Kidney (tissue), 14 donors: ENCODE measurements around the gene ERAS. TPM values are rescaled to one million over a fixed set of nuclear protein-coding genes. Genes with fewer than 3 reads are reported as not detected.

ENCODE experiments used
- DNase-seq, 5 donors: peaks; one replicate each; pipeline ENCODE4 v3.0.0-alpha.2; 2013 to 2020
- FAIRE-seq: peaks from 2 replicates; lab custom pipeline; 2012; peaks lifted over from hg19 to GRCh38; lab: Jason Lieb, UNC
- H3K27ac ChIP-seq, 2 donors: one replicate each; pipeline ENCODE4 v1.7.0; 2013; ENCODE audit warnings: low read depth in 2 of 2, low read length in 2 of 2, inconsistent platforms in 1 of 2
- H3K27me3 ChIP-seq: one replicate; pipeline ENCODE4 v1.7.1; 2013; ENCODE audit warnings: low read length, inconsistent platforms; ENCODE audit not compliant: control insufficient read depth, insufficient read depth
- H3K36me3 ChIP-seq, 3 donors: one replicate each; pipeline versions ENCODE4 v1.7.0 to v1.7.1; 2013; ENCODE audit warnings: low read length in 3 of 3, control low read depth in 1 of 3, inconsistent platforms in 1 of 3; ENCODE audit not compliant: insufficient read depth in 3 of 3, control insufficient read depth in 2 of 3
- H3K4me1 ChIP-seq, 3 donors: one replicate each; pipeline versions ENCODE4 v1.7.0 to v1.7.1; 2013; ENCODE audit warnings: low read length in 3 of 3, inconsistent platforms in 1 of 3, low read depth in 1 of 3; ENCODE audit not compliant: control insufficient read depth in 2 of 3, insufficient read depth in 2 of 3
- H3K4me3 ChIP-seq, 3 donors: one replicate each; pipeline versions ENCODE4 v1.7.0 to v1.8.1; 2013; ENCODE audit warnings: low read length in 3 of 3, control low read depth in 1 of 3, inconsistent platforms in 1 of 3
- H3K9ac ChIP-seq, 3 donors: one replicate each; pipeline versions ENCODE4 v1.7.0 to v1.7.1; 2013; ENCODE audit warnings: low read length in 3 of 3, control low read depth in 1 of 3, inconsistent platforms in 1 of 3
- H3K9me3 ChIP-seq, 3 donors: one replicate each; pipeline versions ENCODE4 v1.7.0 to v1.7.1; 2013; ENCODE audit warnings: low read length in 3 of 3, control low read depth in 1 of 3, inconsistent platforms in 1 of 3; ENCODE audit not compliant: control insufficient read depth in 2 of 3, insufficient read depth in 1 of 3
- intact Hi-C: fragments of 100-400 bp; cut with DNase I; formaldehyde crosslinking; loops from one replicate; pipeline ENCODE4 v1.11.1; 2022
- polyA plus RNA-seq: library from polyadenylated mRNA; stranded (reverse); fragments of 350-450 nt; fragmentation: Illumina TruSeq; extraction: RNeasy Lipid Tissue Mini Kit (QIAGEN cat#74804); gene quantifications from one replicate; pipeline ENCODE4 v1.2.3, GENCODE V29; 2014; ENCODE audit warnings: low read depth, low replicate concordance; ENCODE audit not compliant: insufficient read depth
- total RNA-seq: library from RNA; stranded (reverse); fragmentation: NEBNext Ultra II Directional; extraction: Animal tissue kit (Norgen Biotek cat#: 25700); gene quantifications from one replicate; pipeline ENCODE4 v1.2.1, GENCODE V29; 2021
- TF ChIP-seq, protein P1 (sequence below): IDR thresholded peaks from 3 replicates; pipeline ENCODE4 v1.5.1; 2012; ENCODE audit warnings: mild to moderate bottlenecking, moderate library complexity, borderline replicate concordance; ENCODE audit not compliant: insufficient read depth; ENCODE audit errors: extremely low read depth
- donor health status: control.
- donor health status: control.
- donor health status: control.
- donor health status: control.
- donor health status: control.
- donor health status: DM: yes; HTN: yes; CAD: no.
- donor health status: Normal renal cell carcinoma (clear cell type).

ERAS gene
- total and polyA plus RNA-seq, 2 donors from 2014 or later, result 0.19 to 0.43 TPM

DNA sequence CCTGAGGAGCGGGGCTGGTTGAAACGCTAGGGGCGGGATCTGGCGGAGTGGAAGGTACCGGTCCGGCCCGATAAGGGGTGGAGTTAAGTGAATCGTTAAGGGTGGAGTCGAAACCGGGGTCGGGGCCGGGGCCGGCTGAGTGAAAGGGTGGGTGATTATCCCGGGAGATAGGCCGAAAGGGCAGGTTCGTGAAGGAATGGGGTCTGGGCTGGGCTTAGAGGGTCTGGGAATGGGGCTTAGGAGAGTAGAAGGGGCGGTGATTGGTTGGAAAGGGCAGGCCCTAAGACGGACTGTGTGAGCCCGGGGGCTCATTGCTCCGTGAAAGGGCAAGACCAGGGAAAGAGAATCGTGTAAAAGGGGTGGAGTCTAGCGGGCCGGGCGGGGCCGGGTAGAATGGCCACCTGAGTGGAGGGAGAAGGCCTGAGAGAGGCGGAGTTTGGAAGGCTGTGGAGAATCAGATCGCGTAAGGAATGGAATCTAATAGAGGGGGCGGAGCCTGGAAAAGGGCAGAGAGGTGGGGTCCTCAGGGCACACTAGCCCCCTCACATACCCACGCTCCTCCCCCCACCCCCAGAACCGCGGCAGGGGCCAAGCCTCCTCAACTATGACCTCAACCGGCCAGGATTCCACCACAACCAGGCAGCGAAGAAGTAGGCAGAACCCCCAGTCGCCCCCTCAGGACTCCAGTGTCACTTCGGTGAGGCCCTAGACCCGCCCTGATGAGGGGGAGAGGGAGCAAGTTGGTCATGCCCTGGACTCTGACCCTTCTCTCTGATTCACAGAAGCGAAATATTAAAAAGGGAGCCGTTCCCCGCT lies 24.0 kb upstream of the ERAS start:
- Histone ChIP-seq H3K4me1 (peaks cover 0 to 5% (median 2%) of the 10 kb centered on the region in 3 donors), H3K36me3 (peaks cover 0 to 4% (median 0%) of the 10 kb centered on the region in 3 donors), H3K4me3 (peak overlapping the region; percentile 64 to 73 (median 68)), H3K9me3 (no peaks in the 10 kb centered on the region), H3K27me3 (no peaks in the 10 kb centered on the region), H3K27ac (peak overlapping the region; percentile 95 to 96), H3K9ac (peak overlapping the region; percentile 65 to 95 (median 71))
- peak; percentile 88 to 94 (median 92) for DNase-seq
- FAIRE-seq, result no peak
- TF ChIP-seq, protein P1, sequence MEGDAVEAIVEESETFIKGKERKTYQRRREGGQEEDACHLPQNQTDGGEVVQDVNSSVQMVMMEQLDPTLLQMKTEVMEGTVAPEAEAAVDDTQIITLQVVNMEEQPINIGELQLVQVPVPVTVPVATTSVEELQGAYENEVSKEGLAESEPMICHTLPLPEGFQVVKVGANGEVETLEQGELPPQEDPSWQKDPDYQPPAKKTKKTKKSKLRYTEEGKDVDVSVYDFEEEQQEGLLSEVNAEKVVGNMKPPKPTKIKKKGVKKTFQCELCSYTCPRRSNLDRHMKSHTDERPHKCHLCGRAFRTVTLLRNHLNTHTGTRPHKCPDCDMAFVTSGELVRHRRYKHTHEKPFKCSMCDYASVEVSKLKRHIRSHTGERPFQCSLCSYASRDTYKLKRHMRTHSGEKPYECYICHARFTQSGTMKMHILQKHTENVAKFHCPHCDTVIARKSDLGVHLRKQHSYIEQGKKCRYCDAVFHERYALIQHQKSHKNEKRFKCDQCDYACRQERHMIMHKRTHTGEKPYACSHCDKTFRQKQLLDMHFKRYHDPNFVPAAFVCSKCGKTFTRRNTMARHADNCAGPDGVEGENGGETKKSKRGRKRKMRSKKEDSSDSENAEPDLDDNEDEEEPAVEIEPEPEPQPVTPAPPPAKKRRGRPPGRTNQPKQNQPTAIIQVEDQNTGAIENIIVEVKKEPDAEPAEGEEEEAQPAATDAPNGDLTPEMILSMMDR, result no peak
- intact Hi-C loops, result no loop called here

DNA sequence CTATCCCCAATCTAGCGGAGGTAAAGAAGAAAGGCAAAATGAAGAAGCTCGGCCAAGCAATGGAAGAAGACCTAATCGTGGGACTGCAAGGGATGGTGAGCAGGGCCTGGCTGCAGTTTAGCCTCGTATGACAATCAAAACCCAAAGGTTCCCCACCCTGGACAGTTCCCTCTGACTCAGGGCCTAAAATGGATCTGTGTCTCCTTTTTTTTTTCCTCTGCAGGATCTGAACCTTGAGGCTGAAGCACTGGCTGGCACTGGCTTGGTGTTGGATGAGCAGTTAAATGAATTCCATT lies 23.5 kb upstream of the ERAS start:
- H3K36me3 ChIP-seq, result peaks cover 0 to 4% (median 0%) of the 10 kb centered on the region in 3 donors
- no peaks in the 10 kb centered on the region for H3K9me3 ChIP-seq
- FAIRE-seq (no peak), DNase-seq (no peak)
- TF ChIP-seq, protein P1, result no peak
- H3K9ac ChIP-seq, result peak overlapping the region in 1 of 3 donors; percentile 65
- H3K27ac ChIP-seq, result peak overlapping the region; percentile 95 to 96
- H3K4me3 ChIP-seq, result peak overlapping the region in 2 of 3 donors; percentile 64 to 68
- intact Hi-C loops, result no loop called here
- no peaks in the 10 kb centered on the region for H3K27me3 ChIP-seq
- peaks cover 0 to 5% (median 2%) of the 10 kb centered on the region in 3 donors for H3K4me1 ChIP-seq

DNA sequence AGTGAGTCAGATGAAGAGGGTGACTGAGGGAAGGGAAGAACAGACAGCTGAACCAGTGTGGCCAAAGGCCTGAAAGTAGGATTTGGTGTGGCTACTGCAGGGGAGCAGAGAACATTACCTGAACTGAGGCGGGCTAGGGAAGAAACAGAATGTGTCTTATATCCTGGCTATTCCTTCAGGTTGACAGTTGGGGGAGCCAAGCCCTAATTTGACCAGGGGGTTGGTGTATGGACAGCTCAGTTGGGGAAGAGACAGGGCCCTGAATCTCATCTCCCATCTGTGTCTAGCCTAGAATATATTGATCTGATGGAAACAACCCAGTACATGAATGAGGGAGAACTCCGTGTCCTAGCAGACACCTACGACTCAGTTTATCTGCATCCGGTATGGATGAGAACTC lies 20.2 kb upstream of the ERAS start:
- Histone ChIP-seq H3K9ac (no peak overlapping the region), H3K9me3 (no peaks in the 10 kb centered on the region), H3K4me1 (peaks cover 0 to 5% (median 0%) of the 10 kb centered on the region in 3 donors), H3K4me3 (no peak overlapping the region), H3K27me3 (no peaks in the 10 kb centered on the region), H3K36me3 (peaks cover 0 to 4% (median 0%) of the 10 kb centered on the region in 3 donors), H3K27ac (no peak overlapping the region)
- DNase-seq (no peak), FAIRE-seq (no peak)
- intact Hi-C loops, result no loop called here
- TF ChIP-seq, protein P1, result no peak
